Lung (tissue), 12 donors: ENCODE measurements around the gene TMEM202. TPM values are rescaled to one million over a fixed set of nuclear protein-coding genes. Genes with fewer than 3 reads are reported as not detected.
A peak's percentile ranks its signal among the peaks of the same experiment; 100 is the strongest.

Experiments used
- ATAC-seq: fragments of 200-7000 bp; cut with Tn5 transposase; one replicate; pipeline ENCODE4 v1.9.1; 2020; ENCODE audit warnings: moderate number of reproducible peaks; ENCODE audit not compliant: insufficient read depth, low FRiP score
- DNase-seq, 3 donors: peaks; one replicate each; pipeline ENCODE4 v3.0.0-alpha.2; 2013 to 2017
- H3K27ac ChIP-seq, 2 donors: one replicate each; pipeline ENCODE4 v1.5.1; 2013; ENCODE audit warnings: mild to moderate bottlenecking in 2 of 2, moderate library complexity in 2 of 2, control low read depth in 1 of 2, inconsistent platforms in 1 of 2, low read depth in 1 of 2, low read length in 1 of 2
- H3K27me3 ChIP-seq, 3 donors: one replicate each; pipeline ENCODE4 v1.5.1; 2013; ENCODE audit warnings: low read length in 2 of 3; ENCODE audit not compliant: control insufficient read depth in 3 of 3, insufficient read depth in 3 of 3
- H3K36me3 ChIP-seq, 4 donors: one replicate each; pipeline ENCODE4 v1.5.1; 2013; ENCODE audit warnings: low read length in 4 of 4, mild to moderate bottlenecking in 1 of 4, moderate library complexity in 1 of 4; ENCODE audit not compliant: control insufficient read depth in 4 of 4, insufficient read depth in 4 of 4
- H3K4me1 ChIP-seq, 5 donors: one replicate each; pipeline ENCODE4 v1.5.1; 2013; ENCODE audit warnings: low read length in 5 of 5, mild to moderate bottlenecking in 2 of 5, moderate library complexity in 1 of 5; ENCODE audit not compliant: control insufficient read depth in 5 of 5, insufficient read depth in 5 of 5
- H3K4me3 ChIP-seq: one replicate; pipeline ENCODE4 v1.5.1; 2013; ENCODE audit warnings: mild to moderate bottlenecking, control low read depth, moderate library complexity
- H3K9ac ChIP-seq, 2 donors: one replicate each; pipeline ENCODE4 v1.5.1; 2013; ENCODE audit warnings: low read length in 2 of 2, control low read depth in 1 of 2; ENCODE audit not compliant: insufficient read depth in 1 of 2
- H3K9me3 ChIP-seq, 4 donors: one replicate each; pipeline ENCODE4 v1.5.1; 2013; ENCODE audit warnings: low read length in 3 of 4, mild to moderate bottlenecking in 1 of 4, moderate library complexity in 1 of 4; ENCODE audit not compliant: control insufficient read depth in 4 of 4, insufficient read depth in 3 of 4
- CTCF ChIP-seq: IDR thresholded peaks from 2 replicates; pipeline ENCODE4 v1.5.1; 2012; ENCODE audit warnings: mild to moderate bottlenecking; ENCODE audit errors: control extremely low read depth, extremely low read depth
- WGBS, 2 donors: extraction: QIAGEN DNeasy Blood & Tissue Kit; methylation state at CpG; one replicate each; pipeline ENCODE4 v1.1.7; 2013; 5-methylcytosine and 5-hydroxymethylcytosine counted together
- polyA plus RNA-seq, 2 donors: library from polyadenylated mRNA; stranded (reverse); fragments of 200-250 nt; gene quantifications; one replicate each; pipeline ENCODE4 v1.2.1, GENCODE V29; 2013
- total RNA-seq, 2 donors: library from RNA; depleted of rRNA in 1 of 2; stranded (reverse); fragments of >200 nt in 1 of 2; gene quantifications; one replicate each; pipeline ENCODE4 v1.2.1, GENCODE V29; 2014 to 2021
- donor health status: control.
- donor health status: control.
- donor health status: Bipolar disorder and iron deficiency.
- donor health status: healthy.
- donor health status: DM: yes; HTN: yes; CAD: no.

TMEM202 gene
- total and polyA plus RNA-seq, 4 donors, result not detected

- DNase-seq, result peak in 2 of 3 donors; percentile 1 to 16
- 23 to 34% methylated on average over 3 of the region's 3 CpGs for WGBS, 2 donors
- Histone ChIP-seq H3K27me3 (peaks cover 0 to 5% (median 4%) of the 10 kb centered on the region in 3 donors), H3K9ac (no peak overlapping the region), H3K4me3 (no peak overlapping the region), H3K4me1 (no peaks in the 10 kb centered on the region), H3K27ac (no peak overlapping the region), H3K9me3 (no peaks in the 10 kb centered on the region), H3K36me3 (no peaks in the 10 kb centered on the region)
- TF ChIP-seq CTCF, result no peak
- ATAC-seq, result no peak
Measured at GRCh38 chr15:72404356-72404755, 6.3 kb downstream of the TMEM202 start.

GRCh38 chr15:72404841-72405240 is 6.7 kb downstream of the TMEM202 start:
- TF ChIP-seq CTCF, result no peak
- Histone ChIP-seq H3K9ac (no peak overlapping the region), H3K27me3 (peaks cover 0 to 5% (median 4%) of the 10 kb centered on the region in 3 donors), H3K36me3 (no peaks in the 10 kb centered on the region), H3K27ac (no peak overlapping the region), H3K9me3 (no peaks in the 10 kb centered on the region), H3K4me1 (no peaks in the 10 kb centered on the region), H3K4me3 (no peak overlapping the region)
- DNase-seq, result peak in 1 of 3 donors; percentile 3
- ATAC-seq, result no peak

GRCh38 chr15:72406936-72407335 is 8.8 kb downstream of the TMEM202 start:
- H3K9me3 ChIP-seq, result no peaks in the 10 kb centered on the region
- no peak overlapping the region for H3K4me3 ChIP-seq
- H3K27me3 ChIP-seq, result peaks cover 0 to 5% (median 4%) of the 10 kb centered on the region in 3 donors
- ATAC-seq (no peak), DNase-seq (no peak)
- 86 to 88% methylated on average over 3 of the region's 3 CpGs for WGBS, 2 donors
- H3K36me3 ChIP-seq, result no peaks in the 10 kb centered on the region
- no peaks in the 10 kb centered on the region for H3K4me1 ChIP-seq
- TF ChIP-seq CTCF, result no peak
- H3K27ac ChIP-seq, result no peak overlapping the region
- no peak overlapping the region for H3K9ac ChIP-seq

GRCh38 chr15:72411111-72411510 is 13.0 kb downstream of the TMEM202 start:
- H3K4me1 ChIP-seq, result no peaks in the 10 kb centered on the region
- ATAC-seq (no peak), DNase-seq (no peak)
- no peaks in the 10 kb centered on the region for H3K9me3 ChIP-seq
- TF ChIP-seq CTCF, result no peak
- H3K9ac ChIP-seq, result no peak overlapping the region
- H3K27me3 ChIP-seq, result peaks cover 0 to 4% (median 0%) of the 10 kb centered on the region in 3 donors
- WGBS, 2 donors, result 92 to 94% methylated on average over 5 of the region's 5 CpGs
- H3K4me3 ChIP-seq, result no peak overlapping the region
- H3K36me3 ChIP-seq, result no peaks in the 10 kb centered on the region
- H3K27ac ChIP-seq, result no peak overlapping the region
